GM21619 (cell line): ENCODE measurements around the gene CCDC137.
"Not testable (repeated sequence)": the region's sequence is repeated elsewhere in the genome, so short reads cannot be mapped to it uniquely, and the experiment has no call there.

ENCODE experiments used
- ATAC-seq: cut with Tn5 transposase; IDR thresholded peaks from one replicate; pipeline ENCODE4 v1.9.1; 2021; ENCODE audit not compliant: unreplicated experiment

The CCDC137 gene

GRCh38 chr17:81648707-81649085 lies 17.8 kb upstream of the CCDC137 start:
- ATAC-seq = no peak

GRCh38 chr17:81650951-81651350 lies 15.6 kb upstream of the CCDC137 start:
- ATAC-seq = no peak

- ATAC-seq = no peak
Observed at GRCh38 chr17:81651692-81652091, 14.8 kb upstream of the CCDC137 start.

- no peak for ATAC-seq
Observed at GRCh38 chr17:81652906-81653771, 13.4 kb upstream of the CCDC137 start.

GRCh38 chr17:81655378-81656117 lies 11.0 kb upstream of the CCDC137 start:
- no peak for ATAC-seq

- no peak for ATAC-seq
Observed at GRCh38 chr17:81656118-81656743, 10.3 kb upstream of the CCDC137 start, which contains the start of gene PDE6G. Gene PDE6G (minus strand): TSS chr17:81656542. CDS start chr17:81653305, 3,237 bp downstream.

GRCh38 chr17:81656835-81657234 lies 9.7 kb upstream of the CCDC137 start:
- ATAC-seq = no peak

GRCh38 chr17:81659038-81659437 lies 7.5 kb upstream of the CCDC137 start:
- no peak for ATAC-seq

- no peak for ATAC-seq
Observed at GRCh38 chr17:81660441-81660840, 6.1 kb upstream of the CCDC137 start.

GRCh38 chr17:81662002-81662401 lies 4.5 kb upstream of the CCDC137 start:
- ATAC-seq = no peak

- ATAC-seq = no peak
Observed at GRCh38 chr17:81664051-81664470, 2.5 kb upstream of the CCDC137 start.

- ATAC-seq = peak; percentile 18
Observed at GRCh38 chr17:81665205-81666091, 1.1 kb upstream of the CCDC137 start.

GRCh38 chr17:81666092-81666341 lies 520 bp upstream of the CCDC137 start:
- ATAC-seq = no peak

GRCh38 chr17:81667754-81668153 lies 1.2 kb downstream of the CCDC137 start:
- no peak for ATAC-seq

GRCh38 chr17:81672504-81672903 lies 6.0 kb downstream of the CCDC137 start:
- ATAC-seq = no peak

- ATAC-seq = no peak
Observed at GRCh38 chr17:81672954-81673353, 6.4 kb downstream of the CCDC137 start.

- ATAC-seq = no peak
Observed at GRCh38 chr17:81673561-81674258, 7.2 kb downstream of the CCDC137 start.

GRCh38 chr17:81675515-81676221 lies 9.1 kb downstream of the CCDC137 start:
- ATAC-seq = not testable (repeated sequence)

GRCh38 chr17:81676906-81677305 lies 10.4 kb downstream of the CCDC137 start:
- no peak for ATAC-seq

- ATAC-seq = no peak
Observed at GRCh38 chr17:81680150-81680549, 13.6 kb downstream of the CCDC137 start.
